Smooth muscle cell (in vitro differentiated cells): Measurements from ENCODE around the gene CIB4. TPM values are rescaled to one million over a fixed set of nuclear protein-coding genes. Genes with fewer than 3 reads are reported as not detected.

Source experiments
- DNase-seq: peaks from one replicate; lab custom pipeline; 2025; ENCODE audit not compliant: unreplicated experiment; lab: John Stamatoyannopoulos, UW
- H2AFZ ChIP-seq: fragments of 200-600 bp; sonication (generic); 2 replicates; pipeline ENCODE4 v1.6.0; 2016; ENCODE audit warnings: antibody characterized with exemption, low read depth, mild to moderate bottlenecking
- H3F3A ChIP-seq: fragments of 200-600 bp; sonication (generic); 2 replicates; pipeline ENCODE4 v1.6.0; 2017; ENCODE audit warnings: antibody characterized with exemption, low read depth
- H3K27ac ChIP-seq: fragments of 200-600 bp; sonication (generic); 2 replicates; pipeline ENCODE4 v1.5.1; 2016; ENCODE audit warnings: low read depth, mild to moderate bottlenecking
- H3K27me3 ChIP-seq: fragments of 200-600 bp; sonication (generic); 2 replicates; pipeline ENCODE4 v1.6.1; 2016; ENCODE audit warnings: low read depth, mild to moderate bottlenecking
- H3K36me3 ChIP-seq: fragments of 200-600 bp; sonication (generic); 2 replicates; pipeline ENCODE4 v1.5.1; 2016; ENCODE audit warnings: low read depth
- H3K4me1 ChIP-seq: fragments of 200-600 bp; sonication (generic); 2 replicates; pipeline ENCODE4 v1.5.1; 2016; ENCODE audit warnings: low read depth
- H3K4me2 ChIP-seq: fragments of 200-600 bp; sonication (generic); 2 replicates; pipeline ENCODE4 v1.6.0; 2016; ENCODE audit warnings: mild to moderate bottlenecking
- H3K4me3 ChIP-seq: fragments of 200-600 bp; sonication (generic); 2 replicates; pipeline ENCODE4 v1.5.1; 2016; ENCODE audit warnings: mild to moderate bottlenecking
- H3K79me2 ChIP-seq: fragments of 200-600 bp; sonication (generic); 2 replicates; pipeline ENCODE4 v1.6.0; 2016; ENCODE audit warnings: low read depth, mild to moderate bottlenecking
- H3K9ac ChIP-seq: fragments of 200-600 bp; sonication (generic); 2 replicates; pipeline ENCODE4 v1.6.0; 2016; ENCODE audit warnings: low read depth
- H3K9me3 ChIP-seq: fragments of 200-600 bp; sonication (generic); replicated peaks from 2 replicates; pipeline ENCODE4 v1.5.1; 2016; ENCODE audit warnings: low read depth
- H4K20me1 ChIP-seq: fragments of 200-600 bp; sonication (generic); 2 replicates; pipeline ENCODE4 v1.6.0; 2016; ENCODE audit warnings: low read depth
- WGBS: methylation state at CpG from one replicate; pipeline ENCODE4 v1.1.7; 2016; ENCODE audit warnings: low lambda C conversion rate; 5-methylcytosine and 5-hydroxymethylcytosine counted together
- polyA plus RNA-seq: library from polyadenylated mRNA; unstranded; fragments of >200 nt; fragmentation: Nextera tagmentation; extraction: Ambion mirVana; gene quantifications from 2 replicates; pipeline ENCODE4 v1.2.1, GENCODE V29; 2016
- total RNA-seq: library from RNA; depleted of rRNA; stranded (reverse); fragments of >200 nt; gene quantifications from 2 replicates; pipeline ENCODE4 v1.2.3, GENCODE V29; 2014
- TF ChIP-seq, protein P1 (sequence below): fragments of 200-600 bp; sonication (generic); IDR thresholded peaks from 2 replicates; pipeline ENCODE4 v1.5.1; 2017; ENCODE audit warnings: borderline replicate concordance, mild to moderate bottlenecking, antibody characterized with exemption; ENCODE audit not compliant: insufficient read depth, poor library complexity, severe bottlenecking

The CIB4 gene
- total and polyA plus RNA-seq, 2 experiments from 2014 or later = not detected

DNA sequence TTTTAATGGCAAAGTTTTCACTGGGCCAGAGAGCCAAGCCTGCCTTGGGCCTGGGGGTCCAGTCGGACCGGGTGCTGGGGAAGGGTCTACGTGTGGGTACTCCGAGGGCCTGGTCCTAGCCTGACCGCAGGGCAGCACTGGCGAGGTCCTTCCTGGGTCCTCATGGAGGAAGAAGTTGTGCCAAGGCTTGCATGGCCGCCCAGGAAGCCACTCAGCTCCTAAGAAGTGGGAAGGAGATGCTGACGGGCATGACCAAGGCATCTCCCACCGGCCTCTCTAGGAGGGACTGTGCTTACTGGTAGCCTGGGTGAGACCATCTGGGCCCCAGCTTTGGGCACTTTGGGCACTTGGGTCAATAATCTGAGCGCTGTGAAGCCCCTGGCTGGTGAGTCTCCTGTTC lies 22.6 kb downstream of the CIB4 start:
- peaks cover 9% of the 10 kb centered on the region for H3K27me3 ChIP-seq
- peaks cover 16% of the 10 kb centered on the region for H3K4me1 ChIP-seq
- H4K20me1 ChIP-seq = no peaks in the 10 kb centered on the region
- H3K4me3 ChIP-seq = no peak overlapping the region
- H3K9ac ChIP-seq = no peak overlapping the region
- H3F3A ChIP-seq = no peaks in the 10 kb centered on the region
- no peak overlapping the region for H2AFZ ChIP-seq
- H3K9me3 ChIP-seq = no peaks in the 10 kb centered on the region
- no peaks in the 10 kb centered on the region for H3K36me3 ChIP-seq
- DNase-seq = no peak
- TF ChIP-seq, protein P1, sequence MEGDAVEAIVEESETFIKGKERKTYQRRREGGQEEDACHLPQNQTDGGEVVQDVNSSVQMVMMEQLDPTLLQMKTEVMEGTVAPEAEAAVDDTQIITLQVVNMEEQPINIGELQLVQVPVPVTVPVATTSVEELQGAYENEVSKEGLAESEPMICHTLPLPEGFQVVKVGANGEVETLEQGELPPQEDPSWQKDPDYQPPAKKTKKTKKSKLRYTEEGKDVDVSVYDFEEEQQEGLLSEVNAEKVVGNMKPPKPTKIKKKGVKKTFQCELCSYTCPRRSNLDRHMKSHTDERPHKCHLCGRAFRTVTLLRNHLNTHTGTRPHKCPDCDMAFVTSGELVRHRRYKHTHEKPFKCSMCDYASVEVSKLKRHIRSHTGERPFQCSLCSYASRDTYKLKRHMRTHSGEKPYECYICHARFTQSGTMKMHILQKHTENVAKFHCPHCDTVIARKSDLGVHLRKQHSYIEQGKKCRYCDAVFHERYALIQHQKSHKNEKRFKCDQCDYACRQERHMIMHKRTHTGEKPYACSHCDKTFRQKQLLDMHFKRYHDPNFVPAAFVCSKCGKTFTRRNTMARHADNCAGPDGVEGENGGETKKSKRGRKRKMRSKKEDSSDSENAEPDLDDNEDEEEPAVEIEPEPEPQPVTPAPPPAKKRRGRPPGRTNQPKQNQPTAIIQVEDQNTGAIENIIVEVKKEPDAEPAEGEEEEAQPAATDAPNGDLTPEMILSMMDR = no peak
- no peak overlapping the region for H3K4me2 ChIP-seq
- H3K79me2 ChIP-seq = no peaks in the 10 kb centered on the region
- 97% methylated on average over 10 of the region's 10 CpGs for WGBS
- H3K27ac ChIP-seq = no peak overlapping the region

- H3K27ac ChIP-seq = no peak overlapping the region
- DNase-seq = no peak
- no peak overlapping the region for H3K4me3 ChIP-seq
- 67% methylated on average over 7 of the region's 7 CpGs for WGBS
- peaks cover 9% of the 10 kb centered on the region for H3K27me3 ChIP-seq
- no peak overlapping the region for H3K9ac ChIP-seq
- TF ChIP-seq, protein P1 = no peak
- H3F3A ChIP-seq = no peaks in the 10 kb centered on the region
- no peaks in the 10 kb centered on the region for H3K79me2 ChIP-seq
- no peaks in the 10 kb centered on the region for H3K36me3 ChIP-seq
- no peaks in the 10 kb centered on the region for H4K20me1 ChIP-seq
- H2AFZ ChIP-seq = no peak overlapping the region
- no peak overlapping the region for H3K4me2 ChIP-seq
- H3K4me1 ChIP-seq = peaks cover 25% of the 10 kb centered on the region
- H3K9me3 ChIP-seq = no peaks in the 10 kb centered on the region
These were observed 23.5 kb downstream of the CIB4 start for GRCh38 chr2:26617588-26618083.

DNA sequence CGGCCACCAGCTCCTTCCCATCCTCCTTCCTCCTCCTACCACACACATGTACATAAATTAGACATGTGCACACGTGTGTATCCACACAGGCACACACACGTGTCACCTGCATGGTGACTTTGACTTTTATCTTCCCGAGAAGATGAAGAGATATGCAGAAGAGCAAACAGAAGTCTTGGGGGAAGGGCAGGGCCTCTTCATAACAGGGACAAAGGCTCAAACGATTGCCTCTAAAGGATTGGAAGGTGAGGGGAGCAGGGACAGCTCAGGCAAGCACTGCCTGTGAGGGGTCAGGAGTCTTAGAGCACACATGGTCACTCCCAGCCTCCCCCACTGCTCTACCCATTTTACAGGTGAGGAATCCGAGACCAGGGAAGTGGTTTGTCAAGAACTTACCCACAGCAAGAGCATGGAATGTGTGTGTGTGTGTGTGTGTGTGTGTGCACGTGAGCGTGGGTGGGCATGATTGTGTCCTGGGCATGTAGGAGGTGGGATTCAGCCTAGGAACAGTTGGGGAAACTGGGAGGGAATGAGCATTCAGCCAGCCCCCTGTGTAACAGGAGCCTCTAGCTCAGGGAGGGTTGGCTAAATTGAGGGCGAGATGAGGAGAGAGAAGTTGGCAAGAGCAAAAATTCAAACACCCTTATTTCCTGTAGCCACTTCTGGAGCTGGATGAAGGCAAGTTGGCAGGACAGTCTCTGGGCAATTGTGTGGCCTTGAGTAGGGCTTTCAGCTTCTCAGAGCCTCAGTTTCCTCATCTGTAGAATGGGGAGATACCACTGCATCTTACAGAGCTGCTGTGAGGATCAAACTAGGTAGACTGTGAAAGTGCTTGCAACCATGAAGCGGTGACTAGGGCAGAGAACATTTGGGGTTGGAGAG lies 24.2 kb downstream of the CIB4 start:
- Histone ChIP-seq H3K27me3 (peaks cover 9% of the 10 kb centered on the region), H3K4me1 (peaks cover 31% of the 10 kb centered on the region), H4K20me1 (no peaks in the 10 kb centered on the region), H3K9me3 (no peaks in the 10 kb centered on the region), H3K79me2 (no peaks in the 10 kb centered on the region), H3K36me3 (no peaks in the 10 kb centered on the region), H3K4me2 (no peak overlapping the region), H3K9ac (no peak overlapping the region), H3F3A (no peaks in the 10 kb centered on the region), H3K27ac (no peak overlapping the region), H3K4me3 (no peak overlapping the region), H2AFZ (no peak overlapping the region)
- DNase-seq = no peak
- TF ChIP-seq, protein P1 = no peak
- WGBS = 87% methylated on average over 10 of the region's 10 CpGs
